NOMO-1 (cell line): ENCODE data around the gene MPPE1.

Experiments used
- DNase-seq, 2 experiments: peaks; one replicate each; lab custom pipeline; 2025; ENCODE audit not compliant: unreplicated experiment in 2 of 2; lab: John Stamatoyannopoulos, UW

Gene MPPE1

GRCh38 chr18:11885278-11885947 is 22.7 kb downstream of the MPPE1 start:
- peak; percentile 82 to 90 for DNase-seq

GRCh38 chr18:11884396-11885030 is 23.6 kb downstream of the MPPE1 start:
- peak in 1 of 2 experiments; percentile 11 for DNase-seq

GRCh38 chr18:11883153-11883552 is 25.0 kb downstream of the MPPE1 start:
- peak; percentile 77 to 97 for DNase-seq

GRCh38 chr18:11882636-11883035 is 25.5 kb downstream of the MPPE1 start:
- peak in 1 of 2 experiments; percentile 24 for DNase-seq

- DNase-seq, result no peak
Observed at GRCh38 chr18:11880586-11881304, 27.4 kb downstream of the MPPE1 start.

- no peak for DNase-seq
Observed at GRCh38 chr18:11877497-11878135, 30.5 kb downstream of the MPPE1 start.

- DNase-seq, result no peak
Observed at GRCh38 chr18:11874676-11875075, 33.4 kb downstream of the MPPE1 start.

- no peak for DNase-seq
Observed at GRCh38 chr18:11873670-11874340, 34.3 kb downstream of the MPPE1 start.

GRCh38 chr18:11872479-11873136 is 35.5 kb downstream of the MPPE1 start:
- peak; percentile 14 to 18 for DNase-seq

GRCh38 chr18:11871501-11871900 is 36.6 kb downstream of the MPPE1 start:
- DNase-seq, result no peak

- no peak for DNase-seq
Observed at GRCh38 chr18:11868230-11868629, 39.9 kb downstream of the MPPE1 start.

- DNase-seq, result no peak
Observed at GRCh38 chr18:11866764-11867163, 41.4 kb downstream of the MPPE1 start.

GRCh38 chr18:11866329-11866728 is 41.8 kb downstream of the MPPE1 start:
- no peak for DNase-seq

- DNase-seq, result no peak
Observed at GRCh38 chr18:11865071-11865470, 43.0 kb downstream of the MPPE1 start.

- DNase-seq, result no peak
Observed at GRCh38 chr18:11864471-11864870, 43.6 kb downstream of the MPPE1 start.

GRCh38 chr18:11862468-11863137 is 45.5 kb downstream of the MPPE1 start:
- DNase-seq, result no peak

GRCh38 chr18:11861583-11862288 is 46.4 kb downstream of the MPPE1 start:
- no peak for DNase-seq

GRCh38 chr18:11860594-11861450 is 47.3 kb downstream of the MPPE1 start:
- DNase-seq, result no peak
